Osteocyte (in vitro differentiated cells): ENCODE results near the gene GPR160. TPM values are rescaled to one million over a fixed set of nuclear protein-coding genes. Genes with fewer than 3 reads are reported as not detected.
"Not testable (repeated sequence)": the region's sequence is repeated elsewhere in the genome, so short reads cannot be mapped to it uniquely, and the experiment has no call there.

Source experiments
- DNase-seq: peaks from one replicate; pipeline ENCODE4 v3.0.0; 2021; ENCODE audit warnings: mixed read lengths; ENCODE audit not compliant: unreplicated experiment; ENCODE audit errors: extremely low spot score
- H3K27ac Mint-ChIP-seq: one replicate; pipeline ENCODE4 v1.8.0; 2021; ENCODE audit warnings: mild to moderate bottlenecking, mixed read lengths; ENCODE audit not compliant: unreplicated experiment
- H3K27me3 Mint-ChIP-seq: one replicate; pipeline ENCODE4 v1.8.0; 2021; ENCODE audit warnings: mixed read lengths; ENCODE audit not compliant: unreplicated experiment
- H3K36me3 Mint-ChIP-seq: one replicate; pipeline ENCODE4 v1.8.0; 2021; ENCODE audit warnings: mixed read lengths; ENCODE audit not compliant: unreplicated experiment
- H3K4me1 Mint-ChIP-seq: one replicate; pipeline ENCODE4 v1.8.0; 2021; ENCODE audit warnings: mixed read lengths; ENCODE audit not compliant: unreplicated experiment
- H3K4me3 Mint-ChIP-seq: one replicate; pipeline ENCODE4 v1.8.0; 2021; ENCODE audit warnings: mild to moderate bottlenecking, moderate library complexity, mixed read lengths; ENCODE audit not compliant: unreplicated experiment
- H3K9me3 Mint-ChIP-seq: one replicate; pipeline ENCODE4 v1.8.0; 2021; ENCODE audit warnings: mixed read lengths; ENCODE audit not compliant: unreplicated experiment
- CTCF ChIP-seq: fragments of 200-600 bp; sonication (generic); IDR thresholded peaks from 2 replicates; pipeline ENCODE4 v1.5.0; 2021; ENCODE audit warnings: antibody characterized with exemption, mild to moderate bottlenecking, moderate library complexity
- total RNA-seq: library from RNA; stranded (reverse); gene quantifications from 2 replicates; pipeline ENCODE4 v1.2.1, GENCODE V29; 2021

Gene GPR160
- total RNA-seq, 1 donor from 2014 or later: 0.27 TPM

- Mint-ChIP-seq H3K4me3 (no peak overlapping the region), H3K4me1 (peaks cover 4% of the 10 kb centered on the region), H3K27me3 (no peaks in the 10 kb centered on the region), H3K27ac (no peak overlapping the region), H3K36me3 (peaks cover 38% of the 10 kb centered on the region), H3K9me3 (no peaks in the 10 kb centered on the region)
- no peak for TF ChIP-seq CTCF
- DNase-seq: no peak
Measured at GRCh38 chr3:170108955-170109354, 71.2 kb downstream of the GPR160 start.

- no peak for TF ChIP-seq CTCF
- Mint-ChIP-seq H3K27ac (peak overlapping the region; percentile 0), H3K9me3 (no peaks in the 10 kb centered on the region), H3K4me3 (no peak overlapping the region), H3K27me3 (no peaks in the 10 kb centered on the region), H3K36me3 (peaks cover 43% of the 10 kb centered on the region), H3K4me1 (peaks cover 4% of the 10 kb centered on the region)
- no peak for DNase-seq
Measured at GRCh38 chr3:170109579-170110293, 71.9 kb downstream of the GPR160 start.

GRCh38 chr3:170111147-170111771, 73.5 kb downstream of the GPR160 start:
- Mint-ChIP-seq H3K4me3 (no peak overlapping the region), H3K27ac (no peak overlapping the region), H3K27me3 (no peaks in the 10 kb centered on the region), H3K4me1 (peaks cover 4% of the 10 kb centered on the region), H3K36me3 (peaks cover 42% of the 10 kb centered on the region), H3K9me3 (no peaks in the 10 kb centered on the region)
- no peak for TF ChIP-seq CTCF
- DNase-seq: no peak

- H3K27me3 Mint-ChIP-seq, H3K27ac Mint-ChIP-seq, H3K4me1 Mint-ChIP-seq, DNase-seq, H3K4me3 Mint-ChIP-seq, H3K9me3 Mint-ChIP-seq: not testable (repeated sequence)
- H3K36me3 Mint-ChIP-seq: peaks cover 43% of the 10 kb centered on the region
Measured at GRCh38 chr3:170114165-170114564, 76.4 kb downstream of the GPR160 start.

GRCh38 chr3:170117134-170117533, 79.3 kb downstream of the GPR160 start:
- peak; percentile 29 for TF ChIP-seq CTCF
- H3K4me1 Mint-ChIP-seq: no peaks in the 10 kb centered on the region
- H3K9me3 Mint-ChIP-seq: no peaks in the 10 kb centered on the region
- DNase-seq: no peak
- H3K27ac Mint-ChIP-seq: no peak overlapping the region
- H3K4me3 Mint-ChIP-seq: no peak overlapping the region
- H3K36me3 Mint-ChIP-seq: peaks cover 48% of the 10 kb centered on the region
- H3K27me3 Mint-ChIP-seq: no peaks in the 10 kb centered on the region
